ENCODE data around the gene ARFGAP1.

ARFGAP1 gene

GRCh38 chr20:63261060-63261794, 11.4 kb upstream of the ARFGAP1 start:
- no peak for DNase-seq (ENCODE audit: low spot score)

DNA sequence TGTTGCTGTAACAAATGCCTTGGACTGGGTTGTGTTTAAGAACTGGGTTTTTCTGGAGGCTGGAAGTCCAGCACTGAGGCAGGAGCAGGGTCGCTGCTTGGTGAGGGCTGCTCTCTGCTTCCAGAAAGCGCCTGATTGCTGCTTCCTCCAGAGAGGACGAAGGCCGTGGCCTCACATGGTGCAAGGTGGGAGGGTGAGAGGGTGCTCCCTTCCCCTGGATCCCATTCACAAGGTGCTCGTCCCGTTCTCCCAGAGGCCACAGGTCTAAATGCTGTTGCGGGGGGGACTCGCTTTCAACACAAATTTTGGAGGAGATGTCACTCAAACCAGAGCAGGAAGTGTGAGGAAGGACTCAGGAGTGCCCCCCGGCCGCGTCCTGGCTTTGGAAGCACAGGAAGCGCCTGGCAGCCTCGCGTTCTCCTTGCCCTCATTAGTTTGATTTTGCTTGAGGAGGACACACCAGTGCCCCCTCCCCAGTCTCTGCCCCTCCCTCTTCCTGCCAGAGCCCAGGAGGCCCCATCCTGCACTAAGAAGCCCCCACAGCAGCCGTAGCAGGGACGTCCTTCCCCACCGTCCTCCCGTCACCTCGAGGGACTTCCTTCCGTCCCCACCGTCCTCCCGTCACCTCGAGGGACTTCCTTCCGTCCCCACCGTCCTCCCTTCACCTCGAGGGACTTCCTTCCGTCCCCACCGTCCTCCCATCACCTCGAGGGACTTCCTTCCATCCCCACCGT, 10.7 kb upstream of the ARFGAP1 start:
- no peak for DNase-seq (ENCODE audit: low spot score)

- no peak for DNase-seq (ENCODE audit: low spot score)
Observed at GRCh38 chr20:63262836-63263235, 9.8 kb upstream of the ARFGAP1 start.

DNA sequence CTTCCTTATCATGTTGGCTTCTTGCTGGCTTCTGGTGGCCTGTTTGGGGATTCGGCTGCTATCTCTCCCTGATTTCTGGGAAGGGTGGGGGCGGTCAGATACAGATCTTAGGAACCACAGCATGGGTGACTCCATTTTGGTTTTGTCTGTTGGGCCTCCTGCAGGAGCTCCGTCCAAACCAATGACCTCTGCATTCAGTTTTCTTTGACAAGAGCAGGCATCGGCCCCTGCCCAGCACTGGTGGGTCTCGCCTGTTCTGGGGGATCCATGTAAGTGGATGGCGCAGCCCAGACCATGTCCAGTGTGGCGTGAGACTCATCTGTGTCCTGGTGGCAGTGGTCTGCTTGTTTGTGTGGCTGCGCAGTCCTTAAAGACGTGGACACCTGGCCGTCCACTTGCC, 8.6 kb upstream of the ARFGAP1 start:
- DNase-seq (ENCODE audit: low spot score) = no peak

GRCh38 chr20:63264519-63264918, 8.1 kb upstream of the ARFGAP1 start:
- no peak for DNase-seq (ENCODE audit: low spot score)

GRCh38 chr20:63265891-63266515, 6.6 kb upstream of the ARFGAP1 start:
- DNase-seq (ENCODE audit: low spot score) = no peak

GRCh38 chr20:63267691-63268090, 4.9 kb upstream of the ARFGAP1 start:
- DNase-seq (ENCODE audit: low spot score) = no peak

DNA sequence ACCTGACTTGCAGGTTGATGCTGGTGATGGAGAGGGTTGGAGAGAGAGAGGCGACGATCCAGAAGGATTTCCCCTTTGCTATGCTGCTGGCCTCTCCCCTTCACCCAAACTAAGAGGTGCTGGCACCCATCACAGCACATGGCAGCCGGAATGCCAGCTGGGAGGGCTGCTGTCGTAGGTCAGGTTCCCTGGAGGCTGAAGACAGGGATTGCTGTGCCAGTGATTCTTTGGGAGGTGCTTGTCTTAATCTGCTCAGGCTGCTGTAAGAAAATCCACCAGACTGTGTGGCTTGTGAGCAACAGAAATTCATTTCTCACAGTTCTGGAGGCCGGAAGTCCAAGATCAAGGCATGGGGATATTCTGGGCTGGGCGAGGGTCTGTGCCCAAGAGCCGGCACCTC, 4.4 kb upstream of the ARFGAP1 start:
- no peak for DNase-seq (ENCODE audit: low spot score)

- no peak for DNase-seq (ENCODE audit: low spot score)
Observed at GRCh38 chr20:63268671-63269439, 3.8 kb upstream of the ARFGAP1 start.

GRCh38 chr20:63269724-63270123, 2.9 kb upstream of the ARFGAP1 start:
- no peak for DNase-seq (ENCODE audit: low spot score)

DNA sequence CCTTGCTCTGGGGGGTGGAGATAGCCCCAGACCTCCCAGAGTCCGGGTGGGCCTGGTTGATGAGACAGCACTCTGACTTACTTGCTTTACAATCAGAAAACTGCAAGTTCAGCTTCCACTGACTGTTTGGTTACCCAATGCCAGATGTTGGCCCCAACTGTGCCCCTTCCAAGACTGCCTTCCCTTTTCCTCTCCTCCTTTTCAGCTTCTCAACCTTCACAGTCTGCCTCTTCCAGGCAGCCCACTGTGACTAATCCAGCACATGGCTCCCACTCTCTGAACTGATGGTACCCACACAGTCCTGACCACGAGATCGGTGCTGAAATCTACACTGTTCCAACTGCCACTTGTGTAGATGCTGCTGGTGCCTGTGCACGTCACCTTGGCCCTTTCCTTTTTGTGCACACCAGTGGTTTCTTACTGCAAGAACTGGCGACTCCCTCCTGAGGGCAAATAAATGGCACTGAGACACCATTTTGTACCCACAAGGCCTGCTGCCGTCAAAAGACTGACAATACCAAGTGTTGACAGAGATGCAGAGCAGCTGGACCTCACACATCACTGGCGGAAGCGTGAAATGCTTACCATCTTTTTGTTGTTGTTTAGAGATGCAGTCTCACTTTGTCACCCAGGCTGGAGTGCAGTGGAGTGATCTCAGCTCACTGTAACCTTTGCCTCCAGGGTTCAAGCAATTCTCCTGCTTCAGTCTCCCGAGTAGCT, 1.8 kb upstream of the ARFGAP1 start:
- DNase-seq (ENCODE audit: low spot score) = no peak

GRCh38 chr20:63273059-63273579, 506 bp downstream of the ARFGAP1 start:
- DNase-seq (ENCODE audit: low spot score) = no peak

GRCh38 chr20:63273635-63274380, 1.2 kb downstream of the ARFGAP1 start:
- peak; percentile 36 for DNase-seq (ENCODE audit: low spot score)

DNA sequence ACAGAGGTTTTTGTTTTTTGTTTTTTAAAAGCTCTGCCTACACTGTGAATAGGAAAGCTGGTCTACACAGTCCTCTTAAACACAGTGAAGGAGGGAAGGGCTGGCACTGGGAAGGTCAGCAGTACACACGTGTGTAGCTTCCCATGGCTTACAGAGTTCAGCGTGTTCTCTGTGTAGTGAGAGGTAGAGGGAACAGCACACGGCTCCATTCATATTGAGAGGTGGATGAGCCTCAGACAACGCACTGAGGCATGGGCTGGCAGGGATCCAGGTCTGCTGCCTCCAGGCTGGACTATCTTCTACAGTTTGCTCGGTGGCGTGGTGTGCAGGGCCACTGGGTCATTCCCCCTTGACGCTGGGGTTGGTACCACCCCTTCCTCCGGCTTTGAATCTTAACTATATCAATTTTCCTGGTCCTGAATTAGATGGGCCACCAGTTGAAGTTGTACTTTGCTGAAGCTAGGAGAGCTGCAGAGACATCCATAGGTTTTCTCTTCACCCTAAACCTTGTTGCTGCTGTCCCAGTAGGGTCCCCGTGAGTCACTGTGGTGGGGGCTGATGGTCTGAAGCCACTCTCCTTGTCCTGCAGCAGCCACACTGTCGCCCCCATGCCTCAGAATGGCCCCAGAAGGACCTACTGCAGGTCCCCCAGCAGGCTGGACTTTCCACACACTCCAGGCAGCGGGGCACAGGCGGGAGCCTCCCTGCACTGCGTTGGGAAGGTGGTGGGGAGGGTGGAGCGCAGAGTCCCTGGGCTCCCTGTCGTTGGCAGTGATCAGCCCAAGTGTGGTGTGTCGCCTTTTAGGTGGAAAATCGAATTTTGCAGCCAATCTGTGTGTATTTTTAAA, 2.0 kb downstream of the ARFGAP1 start:
- no peak for DNase-seq (ENCODE audit: low spot score)

GRCh38 chr20:63275825-63276224, 3.2 kb downstream of the ARFGAP1 start:
- no peak for DNase-seq (ENCODE audit: low spot score)

GRCh38 chr20:63276956-63277355, 4.3 kb downstream of the ARFGAP1 start:
- DNase-seq (ENCODE audit: low spot score) = no peak

- no peak for DNase-seq (ENCODE audit: low spot score)
Observed at GRCh38 chr20:63277466-63278272, 5.1 kb downstream of the ARFGAP1 start.

- DNase-seq (ENCODE audit: low spot score) = no peak
Observed at GRCh38 chr20:63278661-63279060, 6.0 kb downstream of the ARFGAP1 start.

- no peak for DNase-seq (ENCODE audit: low spot score)
Observed at GRCh38 chr20:63279931-63280330, 7.3 kb downstream of the ARFGAP1 start.
